Activated CD8-positive, alpha-beta memory T cell treated with anti-CD3 and anti-CD28 coated beads for 1 hour (primary cell): ENCODE results near the gene SLC10A4.
"Not testable (repeated sequence)": the region's sequence is repeated elsewhere in the genome, so short reads cannot be mapped to it uniquely, and the experiment has no call there.

Experiments used
- DNase-seq, 2 donors: peaks; one replicate each; pipeline ENCODE4 v3.0.0-alpha.2; 2020; ENCODE audit warnings: low read depth in 1 of 2; ENCODE audit errors: extremely low read depth in 1 of 2

The SLC10A4 gene, protein sequence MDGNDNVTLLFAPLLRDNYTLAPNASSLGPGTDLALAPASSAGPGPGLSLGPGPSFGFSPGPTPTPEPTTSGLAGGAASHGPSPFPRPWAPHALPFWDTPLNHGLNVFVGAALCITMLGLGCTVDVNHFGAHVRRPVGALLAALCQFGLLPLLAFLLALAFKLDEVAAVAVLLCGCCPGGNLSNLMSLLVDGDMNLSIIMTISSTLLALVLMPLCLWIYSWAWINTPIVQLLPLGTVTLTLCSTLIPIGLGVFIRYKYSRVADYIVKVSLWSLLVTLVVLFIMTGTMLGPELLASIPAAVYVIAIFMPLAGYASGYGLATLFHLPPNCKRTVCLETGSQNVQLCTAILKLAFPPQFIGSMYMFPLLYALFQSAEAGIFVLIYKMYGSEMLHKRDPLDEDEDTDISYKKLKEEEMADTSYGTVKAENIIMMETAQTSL

DNA sequence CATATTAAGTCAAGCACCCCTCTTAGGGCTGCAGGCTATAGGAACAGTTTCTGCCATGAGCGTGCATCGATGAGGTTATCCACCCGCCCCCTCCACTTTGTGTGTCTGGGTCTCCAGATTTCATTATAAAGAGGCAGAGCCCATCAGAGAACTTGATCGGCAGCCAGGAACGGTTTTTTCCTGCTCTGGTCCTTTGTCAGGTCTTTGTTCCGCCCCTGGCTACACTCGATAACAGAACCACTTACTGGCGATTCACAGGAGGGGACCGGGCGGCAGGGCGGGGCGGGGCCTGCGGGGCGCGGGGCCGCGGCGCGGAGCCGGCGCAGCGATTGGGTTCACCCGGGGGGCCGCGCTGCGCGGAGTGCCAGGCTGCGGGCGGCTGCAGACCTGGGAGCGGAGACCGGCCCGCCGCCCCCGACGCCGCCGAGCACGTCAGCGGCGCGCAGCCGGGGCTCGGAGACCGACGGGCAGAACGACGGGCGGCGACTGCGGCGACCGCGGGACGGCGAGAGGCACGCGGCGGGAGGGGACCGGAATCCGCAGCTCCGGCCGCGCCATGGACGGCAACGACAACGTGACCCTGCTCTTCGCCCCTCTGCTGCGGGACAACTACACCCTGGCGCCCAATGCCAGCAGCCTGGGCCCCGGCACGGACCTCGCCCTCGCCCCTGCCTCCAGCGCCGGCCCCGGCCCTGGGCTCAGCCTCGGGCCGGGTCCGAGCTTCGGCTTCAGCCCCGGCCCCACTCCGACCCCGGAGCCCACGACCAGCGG, at the start of gene SLC10A4:
Gene SLC10A4 (plus strand): TSS at position 338 of the 771 bp plus-strand sequence. CDS start 219 bp downstream, at position 557.
- no peak for DNase-seq

DNA sequence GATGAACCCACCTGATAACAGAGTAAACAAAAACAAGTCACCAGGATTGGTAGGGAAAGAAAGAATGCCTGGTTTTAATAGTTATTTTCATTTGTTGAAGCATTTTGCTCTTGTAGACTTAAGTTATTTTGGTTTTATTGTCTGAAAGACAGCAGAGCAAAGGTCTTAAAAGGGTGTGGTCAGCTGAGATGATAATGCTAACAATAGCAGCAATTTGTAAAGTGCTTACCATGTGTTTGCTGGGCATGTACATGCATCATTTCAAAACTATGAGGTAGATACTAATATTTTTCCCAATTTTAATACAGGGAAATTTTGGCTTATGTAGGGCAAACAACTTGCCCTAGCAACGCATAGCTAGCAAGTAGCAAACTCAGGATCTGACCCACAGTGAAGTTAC, 46.8 kb upstream of the SLC10A4 start:
- no peak for DNase-seq

- no peak for DNase-seq
Observed at GRCh38 chr4:48439988-48440387, 43.2 kb upstream of the SLC10A4 start.

- not testable (repeated sequence) for DNase-seq
Observed at GRCh38 chr4:48440914-48441313, 42.2 kb upstream of the SLC10A4 start.

DNA sequence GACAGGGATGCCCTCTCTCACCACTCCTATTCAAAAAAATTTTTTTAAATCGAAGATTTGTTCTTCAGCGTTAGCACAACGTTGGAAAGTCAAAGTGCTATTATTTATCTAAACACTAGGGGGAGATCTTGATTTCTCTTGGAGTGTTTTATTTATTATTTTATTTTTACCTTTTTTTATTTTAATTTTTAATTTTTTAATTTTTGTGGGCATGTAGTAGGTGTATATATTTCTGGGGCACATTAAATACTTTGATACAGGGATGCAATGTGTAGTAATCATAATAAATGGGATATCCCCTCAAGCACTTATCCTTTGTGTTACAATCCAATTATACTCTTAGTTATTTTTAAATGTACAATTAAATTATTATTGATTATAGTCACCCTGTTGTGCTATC, 37.4 kb upstream of the SLC10A4 start:
- no peak for DNase-seq

DNA sequence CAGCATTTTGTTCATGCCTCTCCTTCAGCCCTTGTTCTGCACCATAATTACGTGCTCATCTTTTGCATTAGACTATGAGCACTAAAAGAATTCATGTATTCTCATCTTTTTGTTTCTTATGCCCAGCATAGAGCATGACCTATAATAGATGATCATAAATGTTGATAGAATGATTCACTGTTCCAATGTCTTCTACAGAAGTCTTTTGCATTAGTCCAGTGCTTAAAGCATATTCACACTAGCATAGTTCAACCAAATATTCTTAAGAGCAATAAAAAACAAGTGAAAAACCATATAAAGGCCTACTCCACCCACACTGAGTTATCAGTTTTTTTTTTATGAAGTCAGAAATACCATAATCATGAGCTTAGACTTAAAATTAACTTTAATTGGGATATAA, 36.5 kb upstream of the SLC10A4 start:
- no peak for DNase-seq

DNA sequence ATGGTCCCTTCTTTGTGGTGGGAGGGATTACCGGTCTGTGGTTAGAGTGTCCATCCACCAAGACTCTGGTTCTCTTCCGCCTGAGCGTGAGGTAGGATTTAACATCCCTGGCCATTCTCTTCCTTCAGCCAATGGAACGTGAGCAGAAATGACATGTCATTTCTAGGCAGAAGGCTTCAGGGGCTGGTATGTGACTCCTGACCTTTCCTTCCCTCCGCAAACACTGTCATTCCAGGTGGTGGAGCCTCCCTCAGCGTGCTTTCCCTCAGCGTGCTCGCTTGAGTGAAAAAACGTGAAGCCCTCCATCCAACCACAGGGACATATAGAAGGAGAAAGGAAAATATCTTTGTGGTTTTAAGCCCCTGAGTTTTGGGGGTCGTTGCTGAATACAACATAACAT, 34.0 kb upstream of the SLC10A4 start:
- no peak for DNase-seq

DNA sequence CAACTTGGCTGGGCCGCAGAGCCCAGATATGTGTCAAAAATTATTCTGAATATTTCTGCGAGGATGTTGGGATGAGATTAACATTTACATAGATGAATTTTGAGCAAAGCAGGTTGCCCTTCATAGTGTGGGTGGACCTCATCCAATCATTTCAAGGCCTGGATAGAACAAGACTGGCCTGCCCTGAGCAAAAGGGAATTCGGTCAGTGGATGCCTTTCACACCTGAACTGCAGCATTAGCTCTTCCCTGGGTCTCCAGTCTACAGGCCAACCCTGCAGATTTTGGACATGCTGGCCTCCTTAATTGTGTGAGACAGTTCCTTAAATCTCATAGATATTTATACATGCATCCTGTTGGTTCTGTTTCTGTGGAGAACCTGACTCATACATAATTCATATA, 32.4 kb upstream of the SLC10A4 start:
- no peak for DNase-seq

DNA sequence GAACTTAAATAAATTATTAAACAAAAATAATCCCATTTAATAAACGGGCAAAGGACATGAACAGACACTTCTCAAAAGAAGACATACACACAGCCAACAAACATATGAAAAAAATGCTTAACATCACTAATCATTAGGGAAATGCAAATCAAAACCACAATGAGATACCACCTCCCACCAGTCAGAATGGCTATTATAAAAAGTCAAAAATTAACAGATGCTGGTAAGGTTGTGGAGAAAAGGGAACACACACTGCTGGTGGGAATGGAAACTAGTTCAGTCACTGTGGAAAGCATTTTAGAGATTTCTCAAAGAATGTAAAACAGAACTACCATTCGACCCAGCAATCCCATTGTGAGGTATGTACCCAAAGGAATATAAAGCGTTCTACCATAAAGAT, 31.5 kb upstream of the SLC10A4 start:
- DNase-seq = not testable (repeated sequence)

GRCh38 chr4:48454591-48454990, 28.6 kb upstream of the SLC10A4 start:
- DNase-seq = no peak

- DNase-seq = no peak
Observed at GRCh38 chr4:48461000-48461399, 22.1 kb upstream of the SLC10A4 start.

DNA sequence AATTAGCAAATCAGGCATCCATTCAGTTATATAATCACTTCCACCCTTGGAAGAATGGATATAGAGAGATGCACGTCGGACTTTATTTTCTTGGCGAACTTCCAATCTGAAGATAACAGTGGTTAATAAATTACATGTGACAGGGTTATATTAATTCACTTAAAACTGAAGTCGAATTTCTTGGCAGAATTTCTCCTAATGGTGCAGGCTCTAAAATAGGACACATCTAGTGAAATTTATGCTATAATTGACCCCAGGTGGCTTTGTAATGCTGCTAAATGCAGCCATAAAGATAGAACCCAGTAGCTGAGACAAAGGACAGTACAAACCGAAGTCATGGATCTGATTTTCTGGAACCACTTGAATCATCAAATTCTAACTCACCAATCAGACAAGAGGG, 20.8 kb upstream of the SLC10A4 start:
- DNase-seq = no peak

GRCh38 chr4:48467442-48467841, 15.7 kb upstream of the SLC10A4 start:
- no peak for DNase-seq

GRCh38 chr4:48467891-48468290, 15.3 kb upstream of the SLC10A4 start:
- DNase-seq = no peak

- no peak for DNase-seq
Observed at GRCh38 chr4:48470137-48470536, 13.0 kb upstream of the SLC10A4 start.

- no peak for DNase-seq
Observed at GRCh38 chr4:48470570-48470969, 12.6 kb upstream of the SLC10A4 start.

- no peak for DNase-seq
Observed at GRCh38 chr4:48472794-48473193, 10.3 kb upstream of the SLC10A4 start.

GRCh38 chr4:48475770-48476169, 7.4 kb upstream of the SLC10A4 start:
- no peak for DNase-seq

- no peak for DNase-seq
Observed at GRCh38 chr4:48478273-48478672, 4.9 kb upstream of the SLC10A4 start.

- DNase-seq = no peak
Observed at GRCh38 chr4:48481581-48481980, 1.6 kb upstream of the SLC10A4 start.

- no peak for DNase-seq
Observed at GRCh38 chr4:48483777-48484493, 792 bp downstream of the SLC10A4 start.
